Right lobe of liver (tissue), 4 donors: ENCODE measurements around the gene SFXN3.
A peak's percentile ranks its signal among the peaks of the same experiment; 100 is the strongest.

Experiments used
- POLR2A ChIP-seq: fragments of 450-650 bp; IDR thresholded peaks from one replicate; pipeline ENCODE4 v1.6.1; 2017; ENCODE audit warnings: antibody characterized with exemption, mild to moderate bottlenecking
- TF ChIP-seq, protein P1 (sequence below), 4 donors: fragments of 200-600 bp in 3 of 4; fragments of 450-650 bp in 1 of 4; IDR thresholded peaks; one replicate each; pipeline versions ENCODE4 v1.5.1 to v1.8.0; 2016 to 2022; ENCODE audit warnings: antibody characterized with exemption in 4 of 4, mild to moderate bottlenecking in 2 of 4
- donor health status: DM: no; HTN: no; CAD: no.
- donor health status: DM: no; HTN: no; CAD: no.
- donor health status: DM: no; HTN: yes; CAD: no.

- TF ChIP-seq, protein P1, sequence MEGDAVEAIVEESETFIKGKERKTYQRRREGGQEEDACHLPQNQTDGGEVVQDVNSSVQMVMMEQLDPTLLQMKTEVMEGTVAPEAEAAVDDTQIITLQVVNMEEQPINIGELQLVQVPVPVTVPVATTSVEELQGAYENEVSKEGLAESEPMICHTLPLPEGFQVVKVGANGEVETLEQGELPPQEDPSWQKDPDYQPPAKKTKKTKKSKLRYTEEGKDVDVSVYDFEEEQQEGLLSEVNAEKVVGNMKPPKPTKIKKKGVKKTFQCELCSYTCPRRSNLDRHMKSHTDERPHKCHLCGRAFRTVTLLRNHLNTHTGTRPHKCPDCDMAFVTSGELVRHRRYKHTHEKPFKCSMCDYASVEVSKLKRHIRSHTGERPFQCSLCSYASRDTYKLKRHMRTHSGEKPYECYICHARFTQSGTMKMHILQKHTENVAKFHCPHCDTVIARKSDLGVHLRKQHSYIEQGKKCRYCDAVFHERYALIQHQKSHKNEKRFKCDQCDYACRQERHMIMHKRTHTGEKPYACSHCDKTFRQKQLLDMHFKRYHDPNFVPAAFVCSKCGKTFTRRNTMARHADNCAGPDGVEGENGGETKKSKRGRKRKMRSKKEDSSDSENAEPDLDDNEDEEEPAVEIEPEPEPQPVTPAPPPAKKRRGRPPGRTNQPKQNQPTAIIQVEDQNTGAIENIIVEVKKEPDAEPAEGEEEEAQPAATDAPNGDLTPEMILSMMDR (IDR thresholded peaks at IDR 0.05) = peak; percentile 96 to 98 (median 96)
- TF ChIP-seq POLR2A = peak; percentile 81
Measured at GRCh38 chr10:100998991-100999741, 31.9 kb upstream of the SFXN3 start.
